ENCODE results near the gene FAM117B.

Gene FAM117B

GRCh38 chr2:202752071-202752470 is 117.3 kb downstream of the FAM117B start:
- TF ChIP-seq FOXP2 (optimal IDR thresholded peaks at IDR 0.05; ENCODE audit: borderline replicate concordance, extremely low read depth, extremely low read length, insufficient read depth) (no peak), REST (IDR thresholded peaks at IDR 0.05; ENCODE audit: insufficient read depth in 1 of 2, low read depth in 2 of 2, low read length in 2 of 2) (no peak), SIN3A (IDR thresholded peaks at IDR 0.05; ENCODE audit: borderline replicate concordance, insufficient read depth, low read length) (no peak), POLR2AphosphoS5 (IDR thresholded peaks at IDR 0.05; ENCODE audit: low read depth, low read length) (no peak), TAF1 (IDR thresholded peaks at IDR 0.05; ENCODE audit: borderline replicate concordance, insufficient read depth, low read length) (no peak)

- TF ChIP-seq POLR2AphosphoS5 (IDR thresholded peaks at IDR 0.05; ENCODE audit: low read depth, low read length) (no peak), REST (IDR thresholded peaks at IDR 0.05; ENCODE audit: insufficient read depth in 1 of 2, low read depth in 2 of 2, low read length in 2 of 2) (no peak), FOXP2 (optimal IDR thresholded peaks at IDR 0.05; ENCODE audit: borderline replicate concordance, extremely low read depth, extremely low read length, insufficient read depth) (no peak), SIN3A (IDR thresholded peaks at IDR 0.05; ENCODE audit: borderline replicate concordance, insufficient read depth, low read length) (no peak), TAF1 (IDR thresholded peaks at IDR 0.05; ENCODE audit: borderline replicate concordance, insufficient read depth, low read length) (no peak)
Measured at GRCh38 chr2:202754936-202755335, 120.2 kb downstream of the FAM117B start.

- TF ChIP-seq POLR2AphosphoS5 (IDR thresholded peaks at IDR 0.05; ENCODE audit: low read depth, low read length) (no peak), TAF1 (IDR thresholded peaks at IDR 0.05; ENCODE audit: borderline replicate concordance, insufficient read depth, low read length) (no peak), REST (IDR thresholded peaks at IDR 0.05; ENCODE audit: insufficient read depth in 1 of 2, low read depth in 2 of 2, low read length in 2 of 2) (no peak), FOXP2 (optimal IDR thresholded peaks at IDR 0.05; ENCODE audit: borderline replicate concordance, extremely low read depth, extremely low read length, insufficient read depth) (no peak), SIN3A (IDR thresholded peaks at IDR 0.05; ENCODE audit: borderline replicate concordance, insufficient read depth, low read length) (no peak)
Measured at GRCh38 chr2:202756598-202756997, 121.8 kb downstream of the FAM117B start.

GRCh38 chr2:202757339-202757738 is 122.6 kb downstream of the FAM117B start:
- TF ChIP-seq FOXP2 (optimal IDR thresholded peaks at IDR 0.05; ENCODE audit: borderline replicate concordance, extremely low read depth, extremely low read length, insufficient read depth): no peak
- TF ChIP-seq POLR2AphosphoS5 (IDR thresholded peaks at IDR 0.05; ENCODE audit: low read depth, low read length): no peak
- no peak for TF ChIP-seq REST (IDR thresholded peaks at IDR 0.05; ENCODE audit: insufficient read depth in 1 of 2, low read depth in 2 of 2, low read length in 2 of 2)
- no peak for TF ChIP-seq TAF1 (IDR thresholded peaks at IDR 0.05; ENCODE audit: borderline replicate concordance, insufficient read depth, low read length)
- TF ChIP-seq SIN3A (IDR thresholded peaks at IDR 0.05; ENCODE audit: borderline replicate concordance, insufficient read depth, low read length): no peak

GRCh38 chr2:202758128-202758527 is 123.4 kb downstream of the FAM117B start:
- TF ChIP-seq REST (IDR thresholded peaks at IDR 0.05; ENCODE audit: insufficient read depth in 1 of 2, low read depth in 2 of 2, low read length in 2 of 2) (no peak), FOXP2 (optimal IDR thresholded peaks at IDR 0.05; ENCODE audit: borderline replicate concordance, extremely low read depth, extremely low read length, insufficient read depth) (no peak), SIN3A (IDR thresholded peaks at IDR 0.05; ENCODE audit: borderline replicate concordance, insufficient read depth, low read length) (no peak)

Data from PFSK-1 (cell line).